ENCODE results near the gene PPP1CB.

GRCh38 chr2:28824207-28824606 lies 72.6 kb downstream of the PPP1CB start:
- TF ChIP-seq SIN3A (IDR thresholded peaks at IDR 0.05; ENCODE audit: low read depth, low read length) = no peak
- no peak for TF ChIP-seq POLR2AphosphoS5 (IDR thresholded peaks at IDR 0.05; ENCODE audit: low read length)
- no peak for TF ChIP-seq MYC (IDR thresholded peaks at IDR 0.05; ENCODE audit: insufficient read depth, insufficient read length, insufficient replicate concordance, low read length, severe bottlenecking)
- no peak for TF ChIP-seq RAD51 (IDR thresholded peaks at IDR 0.05)
- TF ChIP-seq CTCF (IDR thresholded peaks at IDR 0.05 in 2 of 3, conservative IDR thresholded peaks at IDR 0.05 in 1 of 3; ENCODE audit: control insufficient read depth in 2 of 3, extremely low read depth in 1 of 3, insufficient read depth in 1 of 3, low read depth in 3 of 3, low read length in 3 of 3) = no peak

Measured in GM12878 (cell line).